ENCODE measurements around the gene CCT7. TPM values are rescaled to one million over a fixed set of nuclear protein-coding genes. Genes with fewer than 3 reads are reported as not detected.

CCT7 gene
- total RNA-seq, 2 donors from 2014 or later = 347 to 391 TPM

- Histone ChIP-seq H3K9me3 (ENCODE audit: control insufficient read depth, low read length) (no peaks in the 10 kb centered on the region), H3K9ac (ENCODE audit: extremely low read depth, low read length, poor library complexity, severe bottlenecking) (no peak overlapping the region), H3K36me3 (ENCODE audit: control insufficient read depth, insufficient read depth, low read length) (no peaks in the 10 kb centered on the region), H3K27me3 (ENCODE audit: control insufficient read depth, insufficient read depth, low read length, poor library complexity, severe bottlenecking) (peaks cover 98% of the 10 kb centered on the region), H3K4me1 (ENCODE audit: control insufficient read depth, insufficient read depth, low read length) (peaks cover 4% of the 10 kb centered on the region), H3K4me3 (ENCODE audit: low read length) (no peak overlapping the region), H3K27ac (ENCODE audit: low read depth, low read length) (no peak overlapping the region)
- Mint-ChIP-seq H3K9me3 (no peaks in the 10 kb centered on the region), H3K27ac (no peak overlapping the region), H3K4me1 (peaks cover 5% of the 10 kb centered on the region), H3K4me3 (peak overlapping the region; percentile 52), H3K36me3 (ENCODE audit: low read depth) (no peaks in the 10 kb centered on the region), H3K27me3 (ENCODE audit: insufficient read depth) (peaks cover 94% of the 10 kb centered on the region)
- WGBS, 2 experiments (ENCODE audit: insufficient coverage in 1 of 2, insufficient read length in 1 of 2) = 8 to 11% methylated on average over 31 to 34 of the region's 34 CpGs
- peak; percentile 93 for DNase-seq
- no peak for TF ChIP-seq CTCF (conservative IDR thresholded peaks at IDR 0.05)
These were observed 57.0 kb downstream of the CCT7 start for GRCh38 chr2:73291093-73291460.

- peak; percentile 66 for TF ChIP-seq CTCF (conservative IDR thresholded peaks at IDR 0.05)
- DNase-seq = peak; percentile 87
These were observed 57.6 kb downstream of the CCT7 start for GRCh38 chr2:73291461-73292315.

GRCh38 chr2:73292316-73292905 lies 58.3 kb downstream of the CCT7 start:
- Mint-ChIP-seq H3K9me3 (no peaks in the 10 kb centered on the region), H3K27ac (no peak overlapping the region), H3K36me3 (ENCODE audit: low read depth) (no peaks in the 10 kb centered on the region), H3K27me3 (ENCODE audit: insufficient read depth) (peaks cover 96% of the 10 kb centered on the region), H3K4me1 (no peaks in the 10 kb centered on the region), H3K4me3 (peak overlapping the region; percentile 52)
- peak; percentile 58 for DNase-seq
- WGBS, 2 experiments (ENCODE audit: insufficient coverage in 1 of 2, insufficient read length in 1 of 2) = 7% methylated on average over 23 to 38 of the region's 38 CpGs
- H3K36me3 ChIP-seq (ENCODE audit: control insufficient read depth, insufficient read depth, low read length) = no peaks in the 10 kb centered on the region
- peaks cover 100% of the 10 kb centered on the region for H3K27me3 ChIP-seq (ENCODE audit: control insufficient read depth, insufficient read depth, low read length, poor library complexity, severe bottlenecking)
- H3K4me1 ChIP-seq (ENCODE audit: control insufficient read depth, insufficient read depth, low read length) = peaks cover 4% of the 10 kb centered on the region
- H3K27ac ChIP-seq (ENCODE audit: low read depth, low read length) = no peak overlapping the region
- peak overlapping the region; percentile 83 for H3K4me3 ChIP-seq (ENCODE audit: low read length)
- H3K9me3 ChIP-seq (ENCODE audit: control insufficient read depth, low read length) = no peaks in the 10 kb centered on the region
- TF ChIP-seq CTCF (conservative IDR thresholded peaks at IDR 0.05) = no peak
- no peak overlapping the region for H3K9ac ChIP-seq (ENCODE audit: extremely low read depth, low read length, poor library complexity, severe bottlenecking)

More at GRCh38 chr2:73291461-73292315, 57.6 kb downstream of the CCT7 start:
- peak overlapping the region; percentile 52 for H3K4me3 Mint-ChIP-seq
- peaks cover 4% of the 10 kb centered on the region for H3K4me1 Mint-ChIP-seq
- no peaks in the 10 kb centered on the region for H3K9me3 ChIP-seq (ENCODE audit: control insufficient read depth, low read length)
- no peaks in the 10 kb centered on the region for H3K9me3 Mint-ChIP-seq
- H3K36me3 Mint-ChIP-seq (ENCODE audit: low read depth) = no peaks in the 10 kb centered on the region
- H3K27me3 Mint-ChIP-seq (ENCODE audit: insufficient read depth) = peaks cover 96% of the 10 kb centered on the region
- H3K9ac ChIP-seq (ENCODE audit: extremely low read depth, low read length, poor library complexity, severe bottlenecking) = no peak overlapping the region
- no peaks in the 10 kb centered on the region for H3K36me3 ChIP-seq (ENCODE audit: control insufficient read depth, insufficient read depth, low read length)
- H3K4me1 ChIP-seq (ENCODE audit: control insufficient read depth, insufficient read depth, low read length) = peaks cover 4% of the 10 kb centered on the region
- H3K27ac Mint-ChIP-seq = no peak overlapping the region
- peaks cover 100% of the 10 kb centered on the region for H3K27me3 ChIP-seq (ENCODE audit: control insufficient read depth, insufficient read depth, low read length, poor library complexity, severe bottlenecking)
- H3K4me3 ChIP-seq (ENCODE audit: low read length) = peak overlapping the region; percentile 47
- WGBS, 2 experiments (ENCODE audit: insufficient coverage in 1 of 2, insufficient read length in 1 of 2) = 1 to 2% methylated on average over 31 to 82 of the region's 82 CpGs
- H3K27ac ChIP-seq (ENCODE audit: low read depth, low read length) = no peak overlapping the region

All from endodermal cell (in vitro differentiated cells).